ENCODE results near the gene SCOC.
A peak's percentile ranks its signal among the peaks of the same experiment; 100 is the strongest.

Gene SCOC

GRCh38 chr4:140373328-140374129 lies at the start of gene SCOC:
Gene SCOC (plus strand): TSS chr4:140373646. CDS start chr4:140379171, 5,525 bp downstream.
- Mint-ChIP-seq H3K27me3 (no peaks in the 10 kb centered on the region), H3K27ac (peak within 1 kb of the TSS; percentile 42), H3K9me3 (no peaks in the 10 kb centered on the region), H3K4me3 (no peak within 1 kb of the TSS), H3K4me1 (ENCODE audit: low read depth) (peaks cover 30% of the 10 kb centered on the region), H3K36me3 (ENCODE audit: low read depth) (no peaks in the 10 kb centered on the region)

DNA sequence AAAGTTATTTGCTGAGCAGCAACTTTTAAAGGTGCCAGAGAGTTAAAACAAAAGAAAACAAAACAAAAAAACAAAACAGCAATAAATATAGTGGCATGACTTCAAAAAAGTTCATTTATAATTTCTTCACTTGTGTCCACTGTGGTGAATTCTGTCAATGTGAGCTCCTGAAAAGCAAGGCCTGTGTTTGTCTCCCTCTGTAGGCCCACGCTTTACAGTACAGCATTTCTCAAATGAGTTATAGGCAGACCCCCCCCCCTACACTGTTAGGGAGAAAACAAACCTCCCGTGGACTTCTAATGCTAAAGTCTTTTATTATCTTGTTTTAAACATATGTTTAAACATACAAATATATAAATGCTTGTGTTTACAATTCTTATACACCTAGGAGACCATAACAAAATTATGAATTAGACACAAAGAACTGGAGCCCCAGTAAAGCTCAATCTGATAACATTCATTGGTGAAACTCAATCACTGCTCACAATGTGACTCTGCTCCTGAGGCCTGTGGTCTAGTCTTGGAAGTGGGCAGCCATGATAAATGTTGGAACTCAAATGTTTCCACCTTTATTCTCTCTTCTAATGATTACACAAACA lies 47.0 kb upstream of the SCOC start:
- peaks cover 4% of the 10 kb centered on the region for H3K4me1 Mint-ChIP-seq (ENCODE audit: low read depth)
- H3K27ac Mint-ChIP-seq: no peak overlapping the region
- no peak overlapping the region for H3K4me3 Mint-ChIP-seq
- no peaks in the 10 kb centered on the region for H3K9me3 Mint-ChIP-seq
- no peaks in the 10 kb centered on the region for H3K36me3 Mint-ChIP-seq (ENCODE audit: low read depth)
- no peaks in the 10 kb centered on the region for H3K27me3 Mint-ChIP-seq

- H3K36me3 Mint-ChIP-seq (ENCODE audit: low read depth): no peaks in the 10 kb centered on the region
- H3K4me3 Mint-ChIP-seq: no peak overlapping the region
- H3K9me3 Mint-ChIP-seq: no peaks in the 10 kb centered on the region
- H3K27me3 Mint-ChIP-seq: no peaks in the 10 kb centered on the region
- H3K4me1 Mint-ChIP-seq (ENCODE audit: low read depth): peaks cover 6% of the 10 kb centered on the region
- no peak overlapping the region for H3K27ac Mint-ChIP-seq
Measured at GRCh38 chr4:140330311-140330900, 43.0 kb upstream of the SCOC start.

DNA sequence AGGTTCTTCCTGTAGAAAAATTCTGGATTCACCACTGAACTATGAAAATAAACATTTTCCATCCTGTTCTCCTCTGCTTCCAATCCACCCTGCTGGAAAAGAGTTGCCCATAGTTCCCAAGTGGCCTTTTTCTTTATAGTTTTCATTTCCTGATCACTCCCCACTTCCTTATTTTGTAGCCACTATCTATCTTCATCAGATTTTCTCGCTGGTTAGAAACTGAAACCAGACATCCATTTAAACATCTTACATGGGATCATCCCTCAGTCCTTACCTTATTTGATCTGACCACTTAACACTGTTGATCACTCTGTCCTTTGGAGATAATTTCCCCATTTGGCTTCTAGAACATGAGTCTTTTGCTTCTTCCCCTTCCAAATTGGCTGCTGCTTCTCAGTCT lies 42.2 kb upstream of the SCOC start:
- Mint-ChIP-seq H3K4me1 (ENCODE audit: low read depth) (peaks cover 6% of the 10 kb centered on the region), H3K4me3 (no peak overlapping the region), H3K27ac (no peak overlapping the region), H3K36me3 (ENCODE audit: low read depth) (no peaks in the 10 kb centered on the region), H3K27me3 (no peaks in the 10 kb centered on the region), H3K9me3 (no peaks in the 10 kb centered on the region)

DNA sequence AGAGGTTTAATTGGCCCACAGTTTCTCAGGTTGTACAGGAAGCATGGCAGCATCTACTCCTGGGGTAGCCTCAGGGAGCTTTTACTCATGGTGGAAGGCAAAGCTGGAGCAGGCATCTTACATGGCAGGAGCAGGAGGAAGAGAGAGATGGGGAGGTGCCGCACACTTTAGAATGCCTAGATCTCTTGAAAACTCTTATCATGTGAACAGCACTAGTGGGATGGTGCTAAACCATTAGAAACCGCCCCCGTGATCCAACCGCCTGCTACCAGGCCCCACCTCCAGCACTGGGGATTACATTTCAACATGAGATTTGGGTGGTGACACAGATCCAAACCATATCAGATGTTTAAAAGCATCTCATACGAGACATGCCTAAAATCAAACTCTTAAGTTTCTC lies 41.6 kb upstream of the SCOC start:
- H3K27ac Mint-ChIP-seq: no peak overlapping the region
- H3K36me3 Mint-ChIP-seq (ENCODE audit: low read depth): no peaks in the 10 kb centered on the region
- H3K4me3 Mint-ChIP-seq: no peak overlapping the region
- no peaks in the 10 kb centered on the region for H3K9me3 Mint-ChIP-seq
- no peaks in the 10 kb centered on the region for H3K27me3 Mint-ChIP-seq
- peaks cover 6% of the 10 kb centered on the region for H3K4me1 Mint-ChIP-seq (ENCODE audit: low read depth)

- Mint-ChIP-seq H3K4me3 (no peak overlapping the region), H3K9me3 (no peaks in the 10 kb centered on the region), H3K27me3 (no peaks in the 10 kb centered on the region), H3K27ac (no peak overlapping the region), H3K36me3 (ENCODE audit: low read depth) (no peaks in the 10 kb centered on the region), H3K4me1 (ENCODE audit: low read depth) (peaks cover 6% of the 10 kb centered on the region)
Measured at GRCh38 chr4:140332734-140333133, 40.7 kb upstream of the SCOC start.

GRCh38 chr4:140333523-140333922 lies 39.9 kb upstream of the SCOC start:
- no peaks in the 10 kb centered on the region for H3K36me3 Mint-ChIP-seq (ENCODE audit: low read depth)
- no peak overlapping the region for H3K4me3 Mint-ChIP-seq
- no peaks in the 10 kb centered on the region for H3K27me3 Mint-ChIP-seq
- H3K9me3 Mint-ChIP-seq: no peaks in the 10 kb centered on the region
- peaks cover 6% of the 10 kb centered on the region for H3K4me1 Mint-ChIP-seq (ENCODE audit: low read depth)
- H3K27ac Mint-ChIP-seq: no peak overlapping the region

- Mint-ChIP-seq H3K4me1 (ENCODE audit: low read depth) (peaks cover 6% of the 10 kb centered on the region), H3K27ac (no peak overlapping the region), H3K9me3 (no peaks in the 10 kb centered on the region), H3K4me3 (no peak overlapping the region), H3K27me3 (no peaks in the 10 kb centered on the region), H3K36me3 (ENCODE audit: low read depth) (no peaks in the 10 kb centered on the region)
Measured at GRCh38 chr4:140335076-140335475, 38.4 kb upstream of the SCOC start.

DNA sequence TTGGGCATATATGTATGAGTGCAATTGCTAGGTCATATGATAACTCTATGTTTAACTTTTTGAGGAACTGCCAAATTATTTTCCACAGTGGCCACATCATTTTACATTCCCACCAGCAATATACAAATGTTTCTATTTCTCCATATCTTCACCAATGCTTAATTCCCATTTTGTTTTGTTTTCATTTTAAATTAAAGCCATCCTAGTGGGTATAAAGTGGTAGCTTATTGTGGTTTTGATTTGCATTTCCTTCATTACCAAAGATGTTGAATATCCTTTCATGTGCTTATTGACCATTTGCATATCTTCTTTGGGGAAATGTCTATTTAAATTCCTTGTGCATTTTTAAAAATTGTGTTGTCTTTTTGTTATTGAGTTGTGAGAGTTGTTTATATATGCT lies 36.7 kb upstream of the SCOC start:
- Mint-ChIP-seq H3K9me3 (no peaks in the 10 kb centered on the region), H3K4me1 (ENCODE audit: low read depth) (no peaks in the 10 kb centered on the region), H3K4me3 (no peak overlapping the region), H3K36me3 (ENCODE audit: low read depth) (no peaks in the 10 kb centered on the region), H3K27me3 (no peaks in the 10 kb centered on the region), H3K27ac (no peak overlapping the region)

DNA sequence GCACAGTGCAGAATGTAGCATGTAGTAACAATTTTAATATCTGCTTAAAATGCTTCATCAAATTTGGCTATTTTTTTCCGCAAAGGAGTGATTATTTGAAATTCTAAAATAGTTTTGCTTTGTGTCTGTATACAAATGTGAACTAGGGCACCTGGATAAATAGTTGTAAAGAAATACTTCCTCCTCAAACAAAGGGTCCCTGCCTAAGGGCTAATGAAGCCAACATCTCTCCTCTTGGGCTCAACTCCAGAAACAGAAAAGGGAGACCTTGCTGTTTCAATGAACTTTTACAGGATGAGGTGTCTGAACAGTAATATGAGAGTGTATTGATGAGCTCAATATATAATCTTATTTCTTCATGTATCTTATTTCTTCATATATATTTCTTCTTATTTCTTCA lies 30.8 kb upstream of the SCOC start:
- Mint-ChIP-seq H3K27ac (no peak overlapping the region), H3K4me1 (ENCODE audit: low read depth) (peaks cover 4% of the 10 kb centered on the region), H3K9me3 (no peaks in the 10 kb centered on the region), H3K4me3 (no peak overlapping the region), H3K36me3 (ENCODE audit: low read depth) (no peaks in the 10 kb centered on the region), H3K27me3 (peaks cover 15% of the 10 kb centered on the region)

DNA sequence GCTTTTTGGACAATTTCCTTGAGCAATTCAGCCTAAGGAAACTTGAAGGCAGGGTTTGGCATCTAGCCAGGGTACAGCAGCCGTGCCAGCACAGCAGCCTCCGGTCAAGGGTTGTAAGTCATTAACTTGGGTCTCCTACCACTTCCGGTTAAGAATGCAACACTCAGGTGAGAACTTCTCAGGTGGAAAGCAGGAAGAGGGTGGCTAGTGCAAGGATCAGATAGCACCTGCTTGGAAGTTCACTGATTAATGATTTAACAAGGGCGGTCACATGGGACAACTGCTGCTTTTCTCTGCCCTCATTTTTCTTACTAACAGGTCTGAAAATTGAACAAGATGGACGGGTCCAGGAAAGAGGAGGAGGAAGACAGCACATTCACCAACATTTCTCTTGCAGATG lies 30.1 kb upstream of the SCOC start:
- peaks cover 15% of the 10 kb centered on the region for H3K27me3 Mint-ChIP-seq
- H3K4me1 Mint-ChIP-seq (ENCODE audit: low read depth): peaks cover 4% of the 10 kb centered on the region
- no peak overlapping the region for H3K4me3 Mint-ChIP-seq
- H3K27ac Mint-ChIP-seq: no peak overlapping the region
- H3K36me3 Mint-ChIP-seq (ENCODE audit: low read depth): no peaks in the 10 kb centered on the region
- no peaks in the 10 kb centered on the region for H3K9me3 Mint-ChIP-seq

GRCh38 chr4:140344101-140344500 lies 29.3 kb upstream of the SCOC start:
- Mint-ChIP-seq H3K27me3 (peaks cover 15% of the 10 kb centered on the region), H3K9me3 (no peaks in the 10 kb centered on the region), H3K27ac (no peak overlapping the region), H3K4me3 (no peak overlapping the region), H3K36me3 (ENCODE audit: low read depth) (no peaks in the 10 kb centered on the region), H3K4me1 (ENCODE audit: low read depth) (peaks cover 4% of the 10 kb centered on the region)

- Mint-ChIP-seq H3K27ac (no peak overlapping the region), H3K9me3 (no peaks in the 10 kb centered on the region), H3K27me3 (peaks cover 15% of the 10 kb centered on the region), H3K4me3 (no peak overlapping the region), H3K36me3 (ENCODE audit: low read depth) (no peaks in the 10 kb centered on the region), H3K4me1 (ENCODE audit: low read depth) (peaks cover 4% of the 10 kb centered on the region)
Measured at GRCh38 chr4:140344621-140345020, 28.8 kb upstream of the SCOC start.

DNA sequence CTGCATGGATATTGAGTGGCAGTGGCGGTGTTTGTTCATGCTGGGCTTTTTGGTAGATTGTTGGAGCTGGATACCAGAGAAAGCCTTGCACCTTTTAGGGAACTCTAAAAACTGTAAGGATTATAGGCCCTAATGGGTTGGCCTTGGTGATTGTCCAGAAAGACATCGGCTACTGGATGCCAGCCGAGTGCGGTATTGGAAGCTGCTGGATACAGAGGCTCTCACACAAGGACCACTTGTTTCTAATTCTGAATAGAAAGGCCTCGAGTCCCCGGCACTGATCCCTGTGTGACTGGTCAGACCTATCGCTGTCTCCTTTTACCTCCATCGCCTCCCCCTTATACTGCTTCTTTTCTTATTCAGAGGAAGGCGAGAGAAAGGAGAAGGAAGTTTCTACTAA lies 27.3 kb upstream of the SCOC start:
- Mint-ChIP-seq H3K36me3 (ENCODE audit: low read depth) (no peaks in the 10 kb centered on the region), H3K27ac (no peak overlapping the region), H3K4me1 (ENCODE audit: low read depth) (peaks cover 4% of the 10 kb centered on the region), H3K4me3 (no peak overlapping the region), H3K27me3 (peaks cover 15% of the 10 kb centered on the region), H3K9me3 (no peaks in the 10 kb centered on the region)

DNA sequence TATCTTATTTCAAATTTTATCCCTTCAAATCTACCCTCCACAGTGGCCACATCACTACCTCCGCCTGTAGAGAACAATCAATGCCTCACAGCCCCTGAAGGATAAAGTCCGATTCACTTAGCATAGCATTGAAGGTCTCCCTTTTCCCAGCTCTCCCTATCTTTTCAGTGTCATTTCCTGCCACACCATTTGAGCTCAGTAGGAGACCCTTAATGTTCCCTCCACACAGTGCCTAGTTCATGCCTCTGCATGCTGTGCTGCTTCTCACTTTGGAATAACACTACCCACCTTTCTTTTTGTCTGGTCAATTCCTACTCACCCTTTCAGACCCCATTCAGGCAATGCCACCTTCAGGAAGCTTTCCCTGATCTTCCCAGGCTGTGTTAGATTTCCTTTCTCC lies 23.6 kb upstream of the SCOC start:
- Mint-ChIP-seq H3K4me3 (no peak overlapping the region), H3K9me3 (no peaks in the 10 kb centered on the region), H3K27me3 (no peaks in the 10 kb centered on the region), H3K36me3 (ENCODE audit: low read depth) (no peaks in the 10 kb centered on the region), H3K27ac (no peak overlapping the region), H3K4me1 (ENCODE audit: low read depth) (peaks cover 10% of the 10 kb centered on the region)

Measured in stimulated activated naive CD8-positive, alpha-beta T cell treated with anti-CD3 and anti-CD28 coated beads, Interleukin-15, Interleukin-2, amounts not matched to agents 100 ng/mL and 50 ng/mL, for 24 hours (primary cell).